Measurements from ENCODE around the gene TMEM63A. TPM values are rescaled to one million over a fixed set of nuclear protein-coding genes. Genes with fewer than 3 reads are reported as not detected.
"Not testable (repeated sequence)": the region's sequence is repeated elsewhere in the genome, so short reads cannot be mapped to it uniquely, and the experiment has no call there.

Gene TMEM63A
- total RNA-seq, 5 donors from 2014 or later (not counting 1 experiment from before 2014, with no cell fraction given), result 332 to 473 (median 390) TPM

DNA sequence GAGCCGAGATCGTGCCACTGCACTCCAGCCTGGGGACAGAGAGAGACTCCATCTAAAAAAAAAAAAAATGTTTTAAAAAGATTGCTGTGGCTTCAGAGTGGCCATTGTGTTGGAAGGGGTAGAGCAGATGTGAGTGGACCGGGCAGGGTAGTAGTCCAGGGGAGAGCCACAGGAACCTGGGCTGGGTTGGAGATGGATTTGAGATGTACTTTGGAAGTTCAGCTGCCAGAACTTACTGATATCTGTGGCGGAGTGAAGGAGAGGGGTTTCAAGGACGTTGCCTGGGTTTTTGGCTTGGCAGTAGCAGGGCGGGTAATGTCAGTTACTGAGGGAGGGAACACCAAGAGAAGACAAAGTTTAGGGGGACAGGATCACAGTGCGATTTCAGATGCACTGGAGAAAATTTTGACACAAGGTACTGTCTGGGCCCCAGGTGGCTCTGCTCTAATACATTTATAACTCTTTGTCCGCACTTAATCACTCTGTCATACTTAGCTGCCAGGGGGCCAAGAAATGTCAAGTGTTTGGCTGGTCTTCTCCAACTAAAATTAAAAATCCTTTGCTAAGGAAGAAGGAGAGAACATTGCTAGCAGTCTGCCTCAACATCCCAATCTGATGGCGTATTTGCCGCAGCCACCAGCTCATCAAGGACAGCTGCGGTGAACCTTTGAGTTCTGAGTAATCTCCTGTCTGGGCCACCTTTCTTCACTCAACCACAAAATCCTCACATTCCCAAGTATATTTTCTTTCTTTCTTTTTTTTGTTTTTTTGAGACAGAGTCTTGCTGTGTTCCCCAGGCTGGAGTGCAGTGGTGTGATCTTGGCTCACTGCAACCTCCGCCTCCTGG lies 62.6 kb downstream of the TMEM63A start:
- Mint-ChIP-seq H3K4me1 (no peaks in the 10 kb centered on the region), H3K36me3 (peaks cover 2% of the 10 kb centered on the region), H3K4me3 (no peak overlapping the region), H3K9me3 (no peaks in the 10 kb centered on the region), H3K27ac (no peak overlapping the region), H3K27me3 (no peaks in the 10 kb centered on the region)
- H3K9me3 ChIP-seq, result no peaks in the 10 kb centered on the region
- no peak for ATAC-seq (replicated peaks in 1 of 4)
- no peaks in the 10 kb centered on the region for H3K4me1 ChIP-seq (ENCODE audit: control insufficient read depth in 1 of 2, extremely low read depth in 1 of 2, insufficient read depth in 2 of 2, low read length in 2 of 2)
- CTCF ChIA-PET, result no interaction called here
- no peak overlapping the region for H3K27ac ChIP-seq (ENCODE audit: low read length)
- 87% methylated on average over 6 of the region's 12 CpGs for WGBS (ENCODE audit: insufficient coverage)
- no peak for DNase-seq
- H3K27me3 ChIP-seq (replicated peaks in 1 of 2; ENCODE audit: control insufficient read depth in 2 of 2, extremely low read depth in 1 of 2, insufficient read depth in 2 of 2, low read length in 1 of 2), result peaks cover 0 to 12% of the 10 kb centered on the region in 2 experiments
- POLR2A ChIA-PET, result no interaction called here
- H3K4me3 ChIP-seq (ENCODE audit: control insufficient read depth in 1 of 2, extremely low read depth in 1 of 2, low read length in 1 of 2), result no peak overlapping the region
- H3K36me3 ChIP-seq (ENCODE audit: control insufficient read depth in 2 of 2, extremely low read depth in 1 of 2, insufficient read depth in 1 of 2, low read length in 1 of 2), result no peaks in the 10 kb centered on the region

DNA sequence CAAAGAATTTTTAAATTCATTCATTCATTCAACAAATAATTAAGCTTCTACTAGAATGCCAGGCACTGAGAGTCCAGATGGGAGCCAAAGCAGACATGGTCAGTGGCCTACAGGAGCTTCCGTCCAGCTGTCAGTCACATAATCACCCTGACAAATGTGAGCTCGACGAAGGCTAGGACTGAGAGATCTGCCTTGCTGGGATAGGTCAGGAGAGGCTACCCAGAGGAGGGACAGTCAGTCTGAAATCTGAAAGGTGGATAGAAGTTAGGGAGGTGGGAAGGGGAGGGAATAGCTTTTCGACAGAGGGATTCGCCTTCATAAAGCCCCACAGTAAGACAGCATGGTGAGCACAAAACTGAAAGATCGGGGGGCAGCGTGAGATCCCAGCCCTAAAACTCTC lies 64.0 kb downstream of the TMEM63A start:
- DNase-seq (no peak), ATAC-seq (replicated peaks in 1 of 4) (no peak)
- Histone ChIP-seq H3K9me3 (no peaks in the 10 kb centered on the region), H3K27ac (ENCODE audit: low read length) (no peak overlapping the region), H3K4me3 (ENCODE audit: control insufficient read depth in 1 of 2, extremely low read depth in 1 of 2, low read length in 1 of 2) (no peak overlapping the region), H3K27me3 (replicated peaks in 1 of 2; ENCODE audit: control insufficient read depth in 2 of 2, extremely low read depth in 1 of 2, insufficient read depth in 2 of 2, low read length in 1 of 2) (peaks cover 0 to 11% of the 10 kb centered on the region in 2 experiments), H3K36me3 (ENCODE audit: control insufficient read depth in 2 of 2, extremely low read depth in 1 of 2, insufficient read depth in 1 of 2, low read length in 1 of 2) (no peaks in the 10 kb centered on the region), H3K4me1 (ENCODE audit: control insufficient read depth in 1 of 2, extremely low read depth in 1 of 2, insufficient read depth in 2 of 2, low read length in 2 of 2) (no peaks in the 10 kb centered on the region)
- Mint-ChIP-seq H3K27me3 (no peaks in the 10 kb centered on the region), H3K36me3 (peaks cover 2% of the 10 kb centered on the region), H3K27ac (no peak overlapping the region), H3K4me1 (no peaks in the 10 kb centered on the region), H3K4me3 (no peak overlapping the region), H3K9me3 (no peaks in the 10 kb centered on the region)
- ChIA-PET CTCF (interaction anchor here in 1 of 2 donors (0.6 to 0.7 kb wide), 3 partner anchors 43 to 218 kb away, joined by 3 to 4 read pairs (median 3); no protein-coding TSS in a partner anchor), POLR2A (interaction anchor here in 1 of 2 donors (0.6 kb wide), 1 partner anchor 14 kb away, joined by 3 read pairs; no protein-coding TSS in a partner anchor)
- 64% methylated on average over 3 of the region's 7 CpGs for WGBS (ENCODE audit: insufficient coverage)

DNA sequence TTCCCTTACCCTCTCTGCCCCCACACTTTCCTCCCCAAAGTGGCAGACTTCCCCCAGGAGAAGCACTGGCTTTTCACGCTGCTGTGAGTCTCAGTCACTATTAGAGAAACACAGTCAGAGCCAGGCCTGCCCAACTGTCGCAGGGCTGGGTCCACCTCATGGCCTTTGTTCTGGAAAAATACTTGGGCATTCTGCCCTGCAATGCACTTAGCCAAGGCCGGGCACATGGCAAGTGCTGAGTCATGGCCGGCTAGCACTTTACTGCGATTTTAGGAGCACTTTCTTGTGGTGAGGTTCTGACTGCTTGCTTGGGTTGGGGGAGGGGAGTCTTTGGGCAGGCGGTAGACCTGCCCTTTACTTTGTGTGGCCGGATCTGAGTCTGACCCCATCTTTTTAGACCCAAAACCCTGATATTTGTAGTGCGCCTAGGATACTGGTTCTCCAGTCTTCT lies 64.5 kb downstream of the TMEM63A start:
- no peak overlapping the region for H3K4me3 Mint-ChIP-seq
- H3K36me3 ChIP-seq (ENCODE audit: control insufficient read depth in 2 of 2, extremely low read depth in 1 of 2, insufficient read depth in 1 of 2, low read length in 1 of 2), result no peaks in the 10 kb centered on the region
- H3K27ac ChIP-seq (ENCODE audit: low read length), result no peak overlapping the region
- no peak overlapping the region for H3K4me3 ChIP-seq (ENCODE audit: control insufficient read depth in 1 of 2, extremely low read depth in 1 of 2, low read length in 1 of 2)
- H3K4me1 ChIP-seq (ENCODE audit: control insufficient read depth in 1 of 2, extremely low read depth in 1 of 2, insufficient read depth in 2 of 2, low read length in 2 of 2), result no peaks in the 10 kb centered on the region
- peaks cover 0 to 11% of the 10 kb centered on the region in 2 experiments for H3K27me3 ChIP-seq (replicated peaks in 1 of 2; ENCODE audit: control insufficient read depth in 2 of 2, extremely low read depth in 1 of 2, insufficient read depth in 2 of 2, low read length in 1 of 2)
- no peak for DNase-seq
- H3K4me1 Mint-ChIP-seq, result no peaks in the 10 kb centered on the region
- ChIA-PET CTCF (interaction anchor here in 1 of 2 donors (0.7 kb wide), 1 partner anchor 169 kb away, joined by 3 read pairs; no protein-coding TSS in a partner anchor), POLR2A (no interaction called here)
- H3K9me3 Mint-ChIP-seq, result no peaks in the 10 kb centered on the region
- WGBS (ENCODE audit: insufficient coverage), result 48% methylated on average over 4 of the region's 8 CpGs
- H3K27ac Mint-ChIP-seq, result no peak overlapping the region
- H3K36me3 Mint-ChIP-seq, result peaks cover 2% of the 10 kb centered on the region
- H3K9me3 ChIP-seq, result no peaks in the 10 kb centered on the region
- no peaks in the 10 kb centered on the region for H3K27me3 Mint-ChIP-seq
- no peak for ATAC-seq (replicated peaks in 1 of 4)

DNA sequence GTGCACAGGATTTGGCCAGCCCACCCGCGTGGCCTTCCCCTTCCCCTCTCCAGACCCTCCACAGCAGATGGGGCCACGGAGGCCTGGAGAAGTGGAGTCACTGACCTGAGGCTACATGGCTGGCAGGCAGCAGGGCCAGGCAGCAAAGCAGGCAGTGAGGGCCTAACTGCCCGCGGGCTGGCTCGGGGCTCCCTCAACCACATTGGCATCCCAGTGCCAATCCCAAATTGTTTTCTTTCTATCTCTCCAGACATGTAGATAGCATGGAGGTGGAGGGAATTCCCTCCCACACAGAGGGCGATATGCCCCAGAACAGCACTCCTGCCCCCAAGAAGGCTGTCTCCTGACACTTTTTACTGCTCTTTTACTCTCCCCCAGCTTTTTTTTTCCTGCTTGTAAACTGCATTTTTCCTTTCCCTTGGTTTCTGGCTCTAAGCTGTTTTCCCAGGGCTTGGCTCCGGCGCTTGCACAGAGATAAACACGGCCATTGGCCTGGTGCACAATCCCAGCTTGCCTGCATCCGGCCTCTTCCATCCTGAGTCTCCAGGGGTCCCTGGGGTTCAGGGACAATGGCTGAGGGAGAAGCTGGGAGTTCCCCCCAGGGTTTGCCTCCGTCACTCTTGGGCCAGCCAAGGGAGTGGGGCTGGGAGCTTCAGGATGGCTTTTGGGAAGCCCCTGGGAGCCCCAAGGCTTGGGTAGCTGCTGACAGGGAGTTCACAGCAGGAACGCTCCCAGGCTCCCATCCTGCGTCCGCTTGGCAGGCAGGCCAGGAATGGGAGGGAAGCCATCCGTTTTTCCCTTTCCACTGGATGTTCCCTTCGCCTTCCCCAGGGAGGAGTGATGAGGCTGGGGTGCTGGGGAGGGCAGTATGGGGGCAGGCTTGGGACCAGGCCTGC lies 65.3 kb downstream of the TMEM63A start:
- Mint-ChIP-seq H3K4me3 (no peak overlapping the region), H3K4me1 (no peaks in the 10 kb centered on the region), H3K9me3 (no peaks in the 10 kb centered on the region), H3K27me3 (no peaks in the 10 kb centered on the region), H3K27ac (no peak overlapping the region), H3K36me3 (peaks cover under 1% of the 10 kb centered on the region)
- Histone ChIP-seq H3K4me1 (ENCODE audit: control insufficient read depth in 1 of 2, extremely low read depth in 1 of 2, insufficient read depth in 2 of 2, low read length in 2 of 2) (no peaks in the 10 kb centered on the region), H3K27me3 (replicated peaks in 1 of 2; ENCODE audit: control insufficient read depth in 2 of 2, extremely low read depth in 1 of 2, insufficient read depth in 2 of 2, low read length in 1 of 2) (peaks cover 0 to 11% of the 10 kb centered on the region in 2 experiments), H3K9me3 (no peaks in the 10 kb centered on the region), H3K36me3 (ENCODE audit: control insufficient read depth in 2 of 2, extremely low read depth in 1 of 2, insufficient read depth in 1 of 2, low read length in 1 of 2) (no peaks in the 10 kb centered on the region), H3K4me3 (ENCODE audit: control insufficient read depth in 1 of 2, extremely low read depth in 1 of 2, low read length in 1 of 2) (no peak overlapping the region), H3K27ac (ENCODE audit: low read length) (no peak overlapping the region)
- WGBS (ENCODE audit: insufficient coverage), result 90% methylated on average over 12 of the region's 17 CpGs
- ATAC-seq (replicated peaks in 1 of 4) (no peak), DNase-seq (no peak)
- ChIA-PET POLR2A (no interaction called here), CTCF (no interaction called here)

DNA sequence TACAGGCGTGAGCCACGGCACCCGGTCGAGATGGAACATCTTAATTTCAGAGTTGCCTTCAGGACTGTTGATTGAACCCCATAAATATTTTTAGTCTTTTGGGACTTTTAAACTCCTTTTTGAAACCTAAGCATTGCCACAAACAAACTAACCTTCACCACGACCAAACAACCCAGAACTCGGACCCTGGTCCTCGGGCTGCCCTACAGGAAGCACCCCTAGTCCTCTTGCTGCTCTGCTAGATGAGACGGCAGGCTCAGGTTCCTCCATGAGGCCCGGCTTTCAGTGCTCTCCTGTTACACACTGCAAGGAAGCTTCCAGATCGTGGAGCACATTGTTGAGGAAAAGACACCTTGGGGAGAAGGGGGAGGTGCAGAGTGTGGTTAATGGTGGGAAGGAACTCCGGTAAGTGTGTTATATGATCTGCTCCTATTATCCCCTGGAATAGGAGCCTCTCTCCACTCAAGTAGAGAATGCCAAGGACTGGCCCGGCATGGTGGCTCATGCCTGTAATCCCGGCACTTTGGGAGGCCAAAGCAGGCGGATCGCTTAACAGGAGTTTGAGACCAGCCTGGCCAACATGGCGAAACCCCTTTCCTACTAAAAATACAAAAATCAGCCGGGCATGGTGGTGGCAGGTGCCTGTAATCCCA lies 66.5 kb downstream of the TMEM63A start:
- peaks cover 0 to 20% of the 10 kb centered on the region in 2 experiments for H3K27me3 ChIP-seq (replicated peaks in 1 of 2; ENCODE audit: control insufficient read depth in 2 of 2, extremely low read depth in 1 of 2, insufficient read depth in 2 of 2, low read length in 1 of 2)
- no peak overlapping the region for H3K4me3 ChIP-seq (ENCODE audit: control insufficient read depth in 1 of 2, extremely low read depth in 1 of 2, low read length in 1 of 2)
- Mint-ChIP-seq H3K4me1 (peaks cover 4 to 5% (median 4%) of the 10 kb centered on the region in 3 donors), H3K9me3 (no peaks in the 10 kb centered on the region), H3K36me3 (no peaks in the 10 kb centered on the region), H3K4me3 (no peak overlapping the region), H3K27ac (no peak overlapping the region), H3K27me3 (no peaks in the 10 kb centered on the region)
- H3K4me1 ChIP-seq (ENCODE audit: control insufficient read depth in 1 of 2, extremely low read depth in 1 of 2, insufficient read depth in 2 of 2, low read length in 2 of 2), result peaks cover 0 to 7% of the 10 kb centered on the region in 2 experiments
- ATAC-seq (replicated peaks in 1 of 4), result no peak
- H3K9me3 ChIP-seq, result no peaks in the 10 kb centered on the region
- no peak overlapping the region for H3K27ac ChIP-seq (ENCODE audit: low read length)
- H3K36me3 ChIP-seq (ENCODE audit: control insufficient read depth in 2 of 2, extremely low read depth in 1 of 2, insufficient read depth in 1 of 2, low read length in 1 of 2), result no peaks in the 10 kb centered on the region
- no peak for DNase-seq
- WGBS (ENCODE audit: insufficient coverage), result 78% methylated on average over 6 of the region's 17 CpGs
- ChIA-PET POLR2A (no interaction called here), CTCF (no interaction called here)

DNA sequence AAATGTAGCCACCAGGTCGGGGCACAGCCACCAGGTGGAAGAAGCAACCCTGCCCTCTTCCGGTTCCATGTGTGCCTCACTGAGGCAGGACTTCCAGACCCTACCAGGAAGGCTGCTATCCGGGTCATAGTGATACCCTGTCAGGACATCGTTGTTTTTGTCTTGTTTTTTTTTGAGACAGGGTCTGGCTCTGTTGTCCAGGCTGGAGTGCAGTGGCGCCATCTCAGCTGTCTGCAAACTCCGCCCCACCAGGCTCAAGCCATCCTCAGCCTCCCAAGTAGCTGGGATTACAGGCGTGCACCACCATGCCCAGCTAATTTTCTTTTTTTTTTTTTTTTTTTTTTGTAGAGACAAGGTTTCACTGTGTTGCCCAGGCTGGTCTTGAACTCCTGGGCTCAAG lies 67.1 kb downstream of the TMEM63A start:
- H3K36me3 Mint-ChIP-seq; H3K36me3 ChIP-seq (ENCODE audit: control insufficient read depth in 2 of 2, extremely low read depth in 1 of 2, insufficient read depth in 1 of 2, low read length in 1 of 2); H3K9me3 Mint-ChIP-seq; H3K27ac ChIP-seq (ENCODE audit: low read length); H3K4me3 ChIP-seq (ENCODE audit: control insufficient read depth in 1 of 2, extremely low read depth in 1 of 2, low read length in 1 of 2); H3K4me3 Mint-ChIP-seq; H3K4me1 Mint-ChIP-seq; H3K27me3 Mint-ChIP-seq; CTCF ChIA-PET; H3K27ac Mint-ChIP-seq; POLR2A ChIA-PET; DNase-seq; ATAC-seq (replicated peaks in 1 of 4); H3K9me3 ChIP-seq: not testable (repeated sequence)
- Histone ChIP-seq H3K4me1 (ENCODE audit: control insufficient read depth in 1 of 2, extremely low read depth in 1 of 2, insufficient read depth in 2 of 2, low read length in 2 of 2) (peaks cover 0 to 11% of the 10 kb centered on the region in 2 experiments), H3K27me3 (replicated peaks in 1 of 2; ENCODE audit: control insufficient read depth in 2 of 2, extremely low read depth in 1 of 2, insufficient read depth in 2 of 2, low read length in 1 of 2) (peaks cover 0 to 21% of the 10 kb centered on the region in 2 experiments)
- WGBS (ENCODE audit: insufficient coverage), result 100% methylated on average over 1 of the region's 7 CpGs
